SK-N-SH (cell line): ENCODE results near the gene PLAC1. TPM values are rescaled to one million over a fixed set of nuclear protein-coding genes. Genes with fewer than 3 reads are reported as not detected.
A peak's percentile ranks its signal among the peaks of the same experiment; 100 is the strongest.

ENCODE experiments used
- CTCF ChIA-PET: fragments of 300-600, 350-600 bp; formaldehyde crosslinking; extraction: SDS; loops from one replicate; lab custom pipeline; 2021; lab: Yijun Ruan, JAX
- POLR2A ChIA-PET: fragments of 350-600 bp; sonication (Branson Sonifier 250); formaldehyde crosslinking; extraction: SDS; loops from one replicate; lab custom pipeline; 2020; ENCODE audit warnings: antibody characterized with exemption, inconsistent platforms; lab: Yijun Ruan, JAX
- DNase-seq: peaks from one replicate; pipeline ENCODE4 v3.0.0; 2012
- H2AFZ ChIP-seq: fragments of 200-600 bp; sonication (generic); 2 replicates; pipeline ENCODE4 v1.8.1; 2016; ENCODE audit warnings: antibody characterized with exemption, mild to moderate bottlenecking, low read depth
- H3F3A ChIP-seq: fragments of 200-600 bp; sonication (generic); replicated peaks from 2 replicates; pipeline ENCODE3; 2016; ENCODE audit warnings: antibody characterized with exemption, mild to moderate bottlenecking; ENCODE audit not compliant: insufficient read depth
- H3K27ac ChIP-seq, 2 experiments: fragments of 200-500 bp in 1 of 2; fragments of 200-600 bp in 1 of 2; sonication (Bioruptor generic) in 1 of 2; sonication (generic), shearing (Covaris generic) in 1 of 2; 2 replicates each; pipeline versions ENCODE4 v1.5.1 to v1.6.1; 2014 to 2016; ENCODE audit warnings: low read depth in 2 of 2, inconsistent platforms in 1 of 2, low read length in 1 of 2, mild to moderate bottlenecking in 1 of 2, mixed read lengths in 1 of 2
- H3K27me3 ChIP-seq: fragments of 200-600 bp; sonication (generic), shearing (Covaris generic); 2 replicates; pipeline ENCODE4 v1.6.1; 2016; ENCODE audit warnings: mixed run types; ENCODE audit not compliant: insufficient read depth
- H3K36me3 ChIP-seq, 2 experiments: fragments of 200-500 bp in 1 of 2; fragments of 200-600 bp in 1 of 2; sonication (Bioruptor generic) in 1 of 2; sonication (generic) in 1 of 2; replicated peaks in 1 of 2; 2 replicates each; pipeline versions ENCODE3 to v1.5.1; 2014 to 2016; ENCODE audit warnings: low read length in 1 of 2, mild to moderate bottlenecking in 1 of 2; ENCODE audit not compliant: insufficient read depth in 2 of 2, control insufficient read depth in 1 of 2
- H3K4me1 ChIP-seq, 2 experiments: fragments of 200-500 bp in 1 of 2; fragments of 200-600 bp in 1 of 2; sonication (Bioruptor generic) in 1 of 2; sonication (generic), shearing (Covaris generic) in 1 of 2; 2 replicates each; pipeline versions ENCODE4 v1.5.1 to v1.6.1; 2014 to 2016; ENCODE audit warnings: low read depth in 1 of 2, low read length in 1 of 2, mixed run types in 1 of 2; ENCODE audit not compliant: insufficient read depth in 2 of 2, control insufficient read depth in 1 of 2
- H3K4me2 ChIP-seq: fragments of 200-600 bp; sonication (generic), shearing (Covaris generic); 2 replicates; pipeline ENCODE4 v1.6.1; 2017; ENCODE audit warnings: mixed run types
- H3K4me3 ChIP-seq, 2 experiments: fragments of 200-500 bp in 1 of 2; fragments of 200-600 bp in 1 of 2; sonication (Bioruptor generic) in 1 of 2; sonication (generic), shearing (Covaris generic) in 1 of 2; 2 replicates each; pipeline versions ENCODE4 v1.5.1 to v1.8.1; 2014 to 2016; ENCODE audit warnings: low read depth in 2 of 2, inconsistent platforms in 1 of 2, low read length in 1 of 2, mild to moderate bottlenecking in 1 of 2, mixed read lengths in 1 of 2, moderate library complexity in 1 of 2
- H3K79me2 ChIP-seq: fragments of 200-600 bp; sonication (generic); 2 replicates; pipeline ENCODE4 v1.8.1; 2017; ENCODE audit warnings: mild to moderate bottlenecking; ENCODE audit not compliant: insufficient read depth
- H3K9ac ChIP-seq: fragments of 200-600 bp; sonication (generic); 2 replicates; pipeline ENCODE4 v1.6.1; 2017; ENCODE audit warnings: mixed run types
- H3K9me2 ChIP-seq: fragments of 200-600 bp; sonication (generic); 2 replicates; pipeline ENCODE4 v1.6.1; 2017; ENCODE audit warnings: mixed run types
- H3K9me3 ChIP-seq: fragments of 200-600 bp; sonication (generic); 2 replicates; pipeline ENCODE4 v1.6.1; 2017; ENCODE audit warnings: mixed run types, mild to moderate bottlenecking, moderate library complexity
- H4K20me1 ChIP-seq: fragments of 200-600 bp; sonication (generic); 2 replicates; pipeline ENCODE4 v1.6.1; 2017; ENCODE audit warnings: mild to moderate bottlenecking, mixed run types; ENCODE audit not compliant: insufficient read depth
- FOSL2 ChIP-seq: IDR thresholded peaks from 2 replicates; pipeline ENCODE4 v1.4.0; 2012; ENCODE audit warnings: low read depth, mild to moderate bottlenecking, moderate library complexity, borderline replicate concordance
- JUND ChIP-seq: IDR thresholded peaks from 2 replicates; pipeline ENCODE4 v1.4.0; 2012
- MAX ChIP-seq: IDR thresholded peaks from 2 replicates; pipeline ENCODE4 v1.4.0; 2012; ENCODE audit warnings: low read depth
- MEF2A ChIP-seq: IDR thresholded peaks from 2 replicates; pipeline ENCODE4 v1.4.0; 2012; ENCODE audit warnings: low read depth, borderline replicate concordance
- MXI1 ChIP-seq: IDR thresholded peaks from 2 replicates; pipeline ENCODE4 v1.6.1; 2012; ENCODE audit warnings: mild to moderate bottlenecking, low read depth, low read length, improper control_type of control experiment
- POLR2AphosphoS5 ChIP-seq: IDR thresholded peaks from 2 replicates; pipeline ENCODE4 v1.6.1; 2012; ENCODE audit warnings: low read depth, low read length
- RCOR1 ChIP-seq: fragments of 150-350 bp; IDR thresholded peaks from 2 replicates; pipeline ENCODE4 v1.6.1; 2017; ENCODE audit warnings: antibody characterized with exemption, low read length
- REST ChIP-seq: IDR thresholded peaks from 2 replicates; pipeline ENCODE4 v1.6.1; 2012; ENCODE audit warnings: mild to moderate bottlenecking, low read depth, low read length, moderate library complexity
- RFX5 ChIP-seq: IDR thresholded peaks from 2 replicates; pipeline ENCODE4 v1.6.1; 2012; ENCODE audit warnings: mild to moderate bottlenecking, improper control_type of control experiment, low read length
- RXRA ChIP-seq: IDR thresholded peaks from 2 replicates; pipeline ENCODE4 v1.4.0; 2012; ENCODE audit warnings: low read depth, mild to moderate bottlenecking, borderline replicate concordance
- TAF1 ChIP-seq: IDR thresholded peaks from 2 replicates; pipeline ENCODE4 v1.6.1; 2012; ENCODE audit warnings: low read depth, mild to moderate bottlenecking, low read length, moderate library complexity, borderline replicate concordance
- ZBTB33 ChIP-seq: IDR thresholded peaks from 2 replicates; pipeline ENCODE4 v1.4.0; 2012; ENCODE audit warnings: low read depth, borderline replicate concordance
- WGBS: methylation state at CpG from one replicate; pipeline ENCODE4 v1.1.6; 2017; ENCODE audit warnings: low lambda C conversion rate; 5-methylcytosine and 5-hydroxymethylcytosine counted together
- polyA plus RNA-seq, 3 experiments: library from polyadenylated mRNA; depleted of rRNA; stranded (reverse); fragments of >200 nt; gene quantifications; 2 replicates each; pipeline ENCODE4 v1.2.3, GENCODE V29; 2012
- TF ChIP-seq, protein P1 (sequence below): fragments of 200-600 bp; sonication (generic); IDR thresholded peaks from 2 replicates; pipeline ENCODE4 v1.6.1; 2017; ENCODE audit warnings: antibody characterized with exemption, mild to moderate bottlenecking, moderate library complexity

Gene PLAC1
- polyA plus RNA-seq, 1 of the 3 experiments (the other 2 are of a cell fraction) = 50.9 TPM

DNA sequence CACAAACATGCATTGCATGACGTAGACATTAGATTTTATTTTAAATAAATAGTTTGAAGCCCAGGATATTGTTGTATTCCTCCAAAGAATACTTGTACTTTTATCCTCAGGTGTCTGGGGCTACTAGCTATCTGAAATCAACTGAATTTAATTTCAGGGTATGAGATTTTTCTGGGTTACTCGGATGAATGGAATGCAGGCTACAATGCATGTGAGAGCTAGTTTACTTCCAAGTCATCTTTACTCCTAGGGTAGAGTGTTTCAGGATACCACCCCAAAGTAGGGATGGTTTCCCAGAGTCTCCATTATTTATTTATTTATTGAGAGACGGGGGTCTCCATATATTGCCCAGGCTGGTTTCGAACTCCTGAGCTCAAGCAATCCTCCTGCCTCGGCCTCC lies 131.9 kb downstream of the PLAC1 start:
- no peaks in the 10 kb centered on the region for H3K9me2 ChIP-seq
- 61% methylated on average over 5 of the region's 5 CpGs for WGBS
- H3K27ac ChIP-seq = no peak overlapping the region
- no peak overlapping the region for H3K4me2 ChIP-seq
- no peak overlapping the region for H3K4me3 ChIP-seq
- H3K9me3 ChIP-seq = no peaks in the 10 kb centered on the region
- CTCF ChIA-PET = interaction anchor here (1.1 to 1.5 kb wide), 4 partner anchors 25 to 1502 kb away, joined by 3 to 4 read pairs (median 4); no protein-coding TSS in a partner anchor
- H3K79me2 ChIP-seq = no peaks in the 10 kb centered on the region
- H3K4me1 ChIP-seq = no peaks in the 10 kb centered on the region
- H3K27me3 ChIP-seq = no peaks in the 10 kb centered on the region
- peaks cover 5% of the 10 kb centered on the region for H3F3A ChIP-seq
- no peak overlapping the region for H3K9ac ChIP-seq
- POLR2A ChIA-PET = no interaction called here
- no peaks in the 10 kb centered on the region for H4K20me1 ChIP-seq
- no peak overlapping the region for H2AFZ ChIP-seq
- no peaks in the 10 kb centered on the region for H3K36me3 ChIP-seq
- peak; percentile 30; the same call in 1 of the 2 replicates for TF ChIP-seq FOSL2
- TF ChIP-seq JUND = peak; percentile 24; the same call in 1 of the 2 replicates
- TF ChIP-seq POLR2AphosphoS5 = no peak
- TF ChIP-seq, all 33 proteins: peak for 2
- DNase-seq = no peak

DNA sequence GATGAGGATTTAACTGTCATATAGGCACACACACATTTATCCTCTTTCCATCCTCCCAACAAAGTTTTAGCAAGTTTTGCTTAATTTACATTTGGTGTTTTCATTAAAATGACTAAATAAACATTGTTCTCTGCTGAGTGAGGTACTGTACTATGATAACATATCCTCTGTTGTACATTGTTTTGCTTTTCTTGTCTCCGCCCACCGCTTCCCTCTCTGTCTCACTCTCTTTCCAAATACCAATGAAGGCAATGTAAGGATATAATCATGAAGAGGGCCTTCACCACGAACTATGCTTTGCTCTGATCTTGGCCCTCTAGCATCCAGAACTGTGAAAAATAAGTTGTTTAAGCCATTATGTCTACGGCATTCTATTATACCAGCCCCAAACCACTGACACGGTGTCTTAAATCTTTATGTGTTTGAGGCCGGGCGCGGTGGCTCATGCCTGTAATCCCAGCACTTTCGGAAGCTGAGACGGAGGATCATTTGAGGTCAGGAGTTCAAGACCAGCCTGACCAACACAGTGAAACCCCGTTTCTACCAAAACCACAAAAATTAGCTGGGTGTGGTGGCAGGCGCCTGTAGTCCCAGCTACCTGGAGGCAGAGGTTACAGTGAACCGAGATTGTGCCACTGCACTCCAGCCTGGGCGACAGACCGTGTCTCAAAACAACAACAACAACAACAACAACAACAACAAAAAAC lies 133.0 kb downstream of the PLAC1 start:
- CTCF ChIA-PET = interaction anchor here (1.1 to 1.5 kb wide), 2 partner anchors 24 to 258 kb away, joined by 3 to 4 read pairs; no protein-coding TSS in a partner anchor
- no peak overlapping the region for H3K4me3 ChIP-seq
- POLR2A ChIA-PET = no interaction called here
- H3K36me3 ChIP-seq = no peaks in the 10 kb centered on the region
- no peak overlapping the region for H3K4me2 ChIP-seq
- no peaks in the 10 kb centered on the region for H4K20me1 ChIP-seq
- H2AFZ ChIP-seq = 0 out of 2 replicates have a peak overlapping the region, but pooled peaks have one; percentile 9
- no peak for DNase-seq
- H3F3A ChIP-seq = peaks cover 5% of the 10 kb centered on the region
- no peak overlapping the region for H3K9ac ChIP-seq
- H3K27ac ChIP-seq = no peak overlapping the region
- WGBS = 67% methylated on average over 15 of the region's 15 CpGs
- H3K9me3 ChIP-seq = no peaks in the 10 kb centered on the region
- H3K4me1 ChIP-seq = no peaks in the 10 kb centered on the region
- H3K79me2 ChIP-seq = no peaks in the 10 kb centered on the region
- H3K27me3 ChIP-seq = no peaks in the 10 kb centered on the region
- no peaks in the 10 kb centered on the region for H3K9me2 ChIP-seq
- TF ChIP-seq RFX5 = no peak
- TF ChIP-seq, all 33 proteins: peak for 0

GRCh38 chrX:134524181-134524580 lies 134.1 kb downstream of the PLAC1 start:
- Histone ChIP-seq H3K27me3 (no peaks in the 10 kb centered on the region), H3K36me3 (no peaks in the 10 kb centered on the region), H3F3A (peaks cover 5% of the 10 kb centered on the region), H3K9me3 (no peaks in the 10 kb centered on the region), H2AFZ (no peak overlapping the region), H3K9me2 (no peaks in the 10 kb centered on the region), H4K20me1 (no peaks in the 10 kb centered on the region), H3K27ac (no peak overlapping the region), H3K4me2 (no peak overlapping the region), H3K4me1 (no peaks in the 10 kb centered on the region), H3K9ac (no peak overlapping the region), H3K79me2 (no peaks in the 10 kb centered on the region), H3K4me3 (no peak overlapping the region)
- DNase-seq = no peak
- ChIA-PET CTCF (no interaction called here), POLR2A (no interaction called here)
- 71% methylated on average over 6 of the region's 6 CpGs for WGBS
- TF ChIP-seq TAF1 (no peak), ZBTB33 (no peak), RXRA (no peak), MXI1 (no peak), FOSL2 (no peak), MAX (no peak), MEF2A (no peak), RCOR1 (no peak), REST (no peak)
- TF ChIP-seq, protein P1, sequence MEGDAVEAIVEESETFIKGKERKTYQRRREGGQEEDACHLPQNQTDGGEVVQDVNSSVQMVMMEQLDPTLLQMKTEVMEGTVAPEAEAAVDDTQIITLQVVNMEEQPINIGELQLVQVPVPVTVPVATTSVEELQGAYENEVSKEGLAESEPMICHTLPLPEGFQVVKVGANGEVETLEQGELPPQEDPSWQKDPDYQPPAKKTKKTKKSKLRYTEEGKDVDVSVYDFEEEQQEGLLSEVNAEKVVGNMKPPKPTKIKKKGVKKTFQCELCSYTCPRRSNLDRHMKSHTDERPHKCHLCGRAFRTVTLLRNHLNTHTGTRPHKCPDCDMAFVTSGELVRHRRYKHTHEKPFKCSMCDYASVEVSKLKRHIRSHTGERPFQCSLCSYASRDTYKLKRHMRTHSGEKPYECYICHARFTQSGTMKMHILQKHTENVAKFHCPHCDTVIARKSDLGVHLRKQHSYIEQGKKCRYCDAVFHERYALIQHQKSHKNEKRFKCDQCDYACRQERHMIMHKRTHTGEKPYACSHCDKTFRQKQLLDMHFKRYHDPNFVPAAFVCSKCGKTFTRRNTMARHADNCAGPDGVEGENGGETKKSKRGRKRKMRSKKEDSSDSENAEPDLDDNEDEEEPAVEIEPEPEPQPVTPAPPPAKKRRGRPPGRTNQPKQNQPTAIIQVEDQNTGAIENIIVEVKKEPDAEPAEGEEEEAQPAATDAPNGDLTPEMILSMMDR = no peak
